WTC11 (cell line): Measurements from ENCODE around the gene KCNIP4.

Source experiments
- CTCF ChIP-seq: fragments of 200-600 bp; IDR thresholded peaks from 2 replicates; pipeline ENCODE4 v1.8.0; 2022; ENCODE audit warnings: antibody characterized with exemption
- ZNF232 ChIP-seq: sonication (generic); formaldehyde crosslinking; IDR thresholded peaks from 2 replicates; pipeline ENCODE4 v1.8.0; 2022; ENCODE audit warnings: mild to moderate bottlenecking, missing genetic modification reagents

GRCh38 chr4:21535898-21536297 lies 412.7 kb downstream of the KCNIP4 start:
- TF ChIP-seq CTCF: no peak
- TF ChIP-seq ZNF232 (CRISPR knock-in tag): no peak
